Keratinocyte (primary cell): ENCODE measurements around the gene RUSC2. TPM values are rescaled to one million over a fixed set of nuclear protein-coding genes. Genes with fewer than 3 reads are reported as not detected.
"Not testable (repeated sequence)": the region's sequence is repeated elsewhere in the genome, so short reads cannot be mapped to it uniquely, and the experiment has no call there.

Experiments used
- DNase-seq: peaks from one replicate; pipeline ENCODE4 v3.0.0-alpha.2; 2011; ENCODE audit warnings: low read depth, missing footprints, low spot score
- FAIRE-seq: peaks from 2 replicates; lab custom pipeline; 2011; peaks lifted over from hg19 to GRCh38; lab: Jason Lieb, UNC
- H2AFZ ChIP-seq: 2 replicates; pipeline ENCODE4 v1.6.0; 2012; ENCODE audit warnings: low read length, control low read depth, inconsistent platforms; ENCODE audit not compliant: control insufficient read depth
- H3K27ac ChIP-seq: 2 replicates; pipeline ENCODE4 v1.5.1; 2011; ENCODE audit warnings: low read length; ENCODE audit not compliant: control insufficient read depth, insufficient read depth
- H3K27me3 ChIP-seq: 3 replicates; pipeline ENCODE4 v1.6.0; 2011; ENCODE audit warnings: low read length; ENCODE audit not compliant: control insufficient read depth, insufficient read depth; ENCODE audit errors: extremely low read depth
- H3K36me3 ChIP-seq, 2 experiments: 2 replicates in 1 of 2; 3 replicates in 1 of 2; pipeline ENCODE4 v1.5.1; 2011; ENCODE audit warnings: low read length in 2 of 2, mild to moderate bottlenecking in 1 of 2; ENCODE audit not compliant: control insufficient read depth in 2 of 2, insufficient read depth in 2 of 2; ENCODE audit errors: extremely low read depth in 1 of 2
- H3K4me1 ChIP-seq: 3 replicates; pipeline ENCODE4 v1.5.1; 2011; ENCODE audit warnings: low read length; ENCODE audit not compliant: control insufficient read depth, insufficient read depth; ENCODE audit errors: extremely low read depth
- H3K4me2 ChIP-seq: 3 replicates; pipeline ENCODE4 v1.6.0; 2011; ENCODE audit warnings: low read depth, low read length; ENCODE audit not compliant: control insufficient read depth, insufficient read depth; ENCODE audit errors: extremely low read depth
- H3K4me3 ChIP-seq, 3 experiments: fragments of 200-600 bp in 1 of 3; sonication (generic) in 1 of 3; 2 replicates in 2 of 3; 3 replicates in 1 of 3; pipeline ENCODE4 v1.5.1; 2011 to 2016; ENCODE audit warnings: low read length in 3 of 3, mild to moderate bottlenecking in 3 of 3, control low read depth in 2 of 3, inconsistent platforms in 1 of 3, low read depth in 1 of 3, mixed read lengths in 1 of 3, mixed run types in 1 of 3, moderate library complexity in 1 of 3; ENCODE audit not compliant: control insufficient read depth in 2 of 3, insufficient read depth in 2 of 3; ENCODE audit errors: extremely low read depth in 1 of 3
- H3K79me2 ChIP-seq: 2 replicates; pipeline ENCODE4 v1.6.0; 2012; ENCODE audit warnings: low read length; ENCODE audit not compliant: control insufficient read depth, insufficient read depth
- H3K9ac ChIP-seq: 3 replicates; pipeline ENCODE4 v1.6.0; 2011; ENCODE audit warnings: low read length; ENCODE audit not compliant: control insufficient read depth, insufficient read depth; ENCODE audit errors: extremely low read depth
- H3K9me1 ChIP-seq: 3 replicates; pipeline ENCODE4 v1.6.0; 2011; ENCODE audit warnings: low read length; ENCODE audit not compliant: control insufficient read depth, insufficient read depth; ENCODE audit errors: extremely low read depth
- H3K9me3 ChIP-seq: 2 replicates; pipeline ENCODE4 v1.5.1; 2012; ENCODE audit warnings: low read depth, low read length; ENCODE audit not compliant: control insufficient read depth
- H4K20me1 ChIP-seq: 3 replicates; pipeline ENCODE4 v1.6.0; 2011; ENCODE audit warnings: low read length; ENCODE audit not compliant: control insufficient read depth, insufficient read depth; ENCODE audit errors: extremely low read depth
- EZH2 ChIP-seq: IDR thresholded peaks from one replicate; pipeline ENCODE4 v1.6.1; 2012; ENCODE audit warnings: inconsistent platforms, mild to moderate bottlenecking, low read length, moderate library complexity
- dilution Hi-C: fragments of 300-500 bp; cut with MboI; formaldehyde crosslinking; loops from one replicate; pipeline ENCODE4 v1.7.0; 2020; ENCODE audit warnings: low sequenced_read_pairs; ENCODE audit not compliant: extremely low pct_ligation_motif_present
- polyA plus RNA-seq, 5 experiments: library from polyadenylated mRNA; depleted of rRNA in 3 of 5; stranded (reverse) in 3 of 5; stranded (forward) in 1 of 5; unstranded in 1 of 5; fragments of >200 nt; gene quantifications; 1 replicate in 1 of 5; 2 replicates in 3 of 5; 3 replicates in 1 of 5; pipeline versions ENCODE4 v1.2.1 to v1.2.3, GENCODE V29; 2011 to 2012; ENCODE audit warnings: missing spikeins in 2 of 5, low read depth in 1 of 5, low replicate concordance in 1 of 5
- TF ChIP-seq, protein P1 (sequence below), 3 experiments: IDR thresholded peaks in 1 of 3; conservative IDR thresholded peaks in 1 of 3; optimal IDR thresholded peaks in 1 of 3; 2 replicates in 2 of 3; 3 replicates in 1 of 3; pipeline versions ENCODE3 to v1.5.1; 2011; ENCODE audit warnings: low read length in 3 of 3, mild to moderate bottlenecking in 3 of 3, moderate library complexity in 2 of 3, control low read depth in 1 of 3, inconsistent platforms in 1 of 3; ENCODE audit not compliant: insufficient read depth in 2 of 3; ENCODE audit errors: extremely low read depth in 1 of 3

Gene RUSC2
- polyA plus RNA-seq, 1 donor (not counting 4 experiments of a cell fraction or from before 2014, with no cell fraction given) = 4.2 TPM

DNA sequence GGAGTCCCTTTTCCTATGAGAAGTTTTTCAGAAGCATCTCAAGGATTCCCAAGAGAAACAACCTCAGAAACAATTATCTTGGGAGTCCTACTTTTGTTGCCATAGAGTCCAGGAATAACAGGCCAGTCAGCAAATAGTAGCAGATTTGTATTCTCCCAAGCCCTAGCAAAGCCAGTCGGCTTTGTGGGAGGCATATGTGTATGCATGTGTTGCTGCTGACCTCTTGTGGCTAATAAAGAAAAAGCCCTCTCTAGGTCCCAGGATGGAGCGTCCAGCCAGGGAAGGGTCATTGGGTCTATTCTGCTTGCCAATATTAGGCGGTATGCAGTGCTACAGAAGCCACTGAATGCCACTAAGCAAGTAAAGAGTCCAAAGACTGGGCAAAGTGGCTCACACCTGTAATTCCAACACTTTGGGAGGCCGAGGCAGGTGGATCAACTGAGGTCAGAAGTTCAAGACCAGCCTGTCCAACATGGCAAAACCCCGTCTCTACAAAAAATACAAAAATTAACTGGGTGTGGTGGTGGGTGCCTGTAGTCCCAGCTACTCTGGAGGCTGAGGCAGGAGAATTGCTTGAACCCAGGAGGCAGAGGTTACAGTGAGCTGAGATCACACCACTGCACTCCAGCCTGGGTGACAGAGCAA lies 12.6 kb upstream of the RUSC2 start:
- DNase-seq (peak; percentile 32), FAIRE-seq (peak; percentile 81)
- H3K27ac ChIP-seq, H3K9ac ChIP-seq, H3K9me3 ChIP-seq, dilution Hi-C loops, H3K36me3 ChIP-seq, H4K20me1 ChIP-seq, H3K4me1 ChIP-seq, H3K4me2 ChIP-seq, H3K79me2 ChIP-seq, H3K4me3 ChIP-seq, H3K27me3 ChIP-seq, H3K9me1 ChIP-seq, H2AFZ ChIP-seq: not testable (repeated sequence)
- TF ChIP-seq, protein P1, sequence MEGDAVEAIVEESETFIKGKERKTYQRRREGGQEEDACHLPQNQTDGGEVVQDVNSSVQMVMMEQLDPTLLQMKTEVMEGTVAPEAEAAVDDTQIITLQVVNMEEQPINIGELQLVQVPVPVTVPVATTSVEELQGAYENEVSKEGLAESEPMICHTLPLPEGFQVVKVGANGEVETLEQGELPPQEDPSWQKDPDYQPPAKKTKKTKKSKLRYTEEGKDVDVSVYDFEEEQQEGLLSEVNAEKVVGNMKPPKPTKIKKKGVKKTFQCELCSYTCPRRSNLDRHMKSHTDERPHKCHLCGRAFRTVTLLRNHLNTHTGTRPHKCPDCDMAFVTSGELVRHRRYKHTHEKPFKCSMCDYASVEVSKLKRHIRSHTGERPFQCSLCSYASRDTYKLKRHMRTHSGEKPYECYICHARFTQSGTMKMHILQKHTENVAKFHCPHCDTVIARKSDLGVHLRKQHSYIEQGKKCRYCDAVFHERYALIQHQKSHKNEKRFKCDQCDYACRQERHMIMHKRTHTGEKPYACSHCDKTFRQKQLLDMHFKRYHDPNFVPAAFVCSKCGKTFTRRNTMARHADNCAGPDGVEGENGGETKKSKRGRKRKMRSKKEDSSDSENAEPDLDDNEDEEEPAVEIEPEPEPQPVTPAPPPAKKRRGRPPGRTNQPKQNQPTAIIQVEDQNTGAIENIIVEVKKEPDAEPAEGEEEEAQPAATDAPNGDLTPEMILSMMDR (optimal IDR thresholded peaks at IDR 0.05 in 1 of 3, IDR thresholded peaks at IDR 0.05 in 1 of 3, conservative IDR thresholded peaks at IDR 0.05 in 1 of 3; ENCODE audit: extremely low read depth in 1 of 3, insufficient read depth in 2 of 3, low read length in 3 of 3) = peak; percentile 82 to 85 (median 84)

DNA sequence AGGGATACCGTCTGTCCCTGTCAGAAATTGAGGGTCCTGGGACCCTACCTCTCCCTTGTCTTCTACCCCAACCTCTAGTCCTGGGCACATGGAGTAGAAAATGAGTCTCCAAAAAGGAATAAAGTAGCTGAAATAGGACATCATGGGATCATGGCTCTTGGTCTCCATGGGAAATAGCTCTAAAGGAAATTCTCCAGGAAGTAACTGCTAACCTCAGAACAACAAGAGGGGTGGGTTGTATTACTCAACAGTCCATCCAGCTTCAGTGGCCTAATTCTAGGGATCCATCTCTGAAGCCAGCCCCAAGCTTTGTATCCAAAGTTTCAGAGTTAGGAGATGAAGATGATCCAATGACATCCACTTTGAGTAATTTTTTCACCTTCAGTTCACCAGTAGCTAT lies 11.0 kb upstream of the RUSC2 start:
- Histone ChIP-seq H3K4me3 (no peak overlapping the region), H3K36me3 (no peaks in the 10 kb centered on the region), H3K9me1 (no peaks in the 10 kb centered on the region), H3K4me1 (no peaks in the 10 kb centered on the region), H4K20me1 (no peaks in the 10 kb centered on the region), H3K9me3 (no peaks in the 10 kb centered on the region), H3K4me2 (no peak overlapping the region), H2AFZ (no peak overlapping the region), H3K27me3 (no peaks in the 10 kb centered on the region), H3K9ac (no peak overlapping the region), H3K79me2 (no peaks in the 10 kb centered on the region), H3K27ac (no peak overlapping the region)
- dilution Hi-C loops = no loop called here
- TF ChIP-seq, protein P1 (optimal IDR thresholded peaks at IDR 0.05 in 1 of 3, IDR thresholded peaks at IDR 0.05 in 1 of 3, conservative IDR thresholded peaks at IDR 0.05 in 1 of 3; ENCODE audit: extremely low read depth in 1 of 3, insufficient read depth in 2 of 3, low read length in 3 of 3) = no peak
- TF ChIP-seq EZH2 = no peak
- no peak for FAIRE-seq
- no peak for DNase-seq
